ENCODE data around the gene ZBTB22.
A peak's percentile ranks its signal among the peaks of the same experiment; 100 is the strongest.
"Not testable (repeated sequence)": the region's sequence is repeated elsewhere in the genome, so short reads cannot be mapped to it uniquely, and the experiment has no call there.

ZBTB22 gene

DNA sequence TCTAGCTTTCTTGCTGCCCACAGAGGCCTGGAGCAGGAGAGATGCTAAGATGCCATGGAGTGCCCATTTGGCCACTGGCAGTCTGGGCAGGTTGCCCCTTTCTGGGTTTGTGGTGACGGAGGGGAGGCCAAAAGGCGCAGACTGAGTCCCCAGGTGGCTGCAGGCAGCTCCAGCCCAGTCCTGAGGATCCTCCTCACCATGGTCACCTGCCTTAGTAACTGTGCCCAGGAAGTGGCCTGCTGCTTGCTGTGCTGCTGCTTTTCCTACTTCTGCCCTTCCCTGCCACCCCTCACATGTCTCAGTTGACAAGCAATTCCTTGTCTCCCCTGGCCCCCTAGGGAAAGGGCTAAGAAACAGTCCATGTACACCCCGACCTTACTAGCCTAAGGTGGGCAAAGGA is 38.8 kb upstream of the ZBTB22 start:
- H3K4me3 ChIP-seq (replicated peaks; ENCODE audit: low read depth, low read length): no peak overlapping the region
- DNase-seq (ENCODE audit: extremely low read depth, low read depth): no peak
- TF ChIP-seq, protein P1, sequence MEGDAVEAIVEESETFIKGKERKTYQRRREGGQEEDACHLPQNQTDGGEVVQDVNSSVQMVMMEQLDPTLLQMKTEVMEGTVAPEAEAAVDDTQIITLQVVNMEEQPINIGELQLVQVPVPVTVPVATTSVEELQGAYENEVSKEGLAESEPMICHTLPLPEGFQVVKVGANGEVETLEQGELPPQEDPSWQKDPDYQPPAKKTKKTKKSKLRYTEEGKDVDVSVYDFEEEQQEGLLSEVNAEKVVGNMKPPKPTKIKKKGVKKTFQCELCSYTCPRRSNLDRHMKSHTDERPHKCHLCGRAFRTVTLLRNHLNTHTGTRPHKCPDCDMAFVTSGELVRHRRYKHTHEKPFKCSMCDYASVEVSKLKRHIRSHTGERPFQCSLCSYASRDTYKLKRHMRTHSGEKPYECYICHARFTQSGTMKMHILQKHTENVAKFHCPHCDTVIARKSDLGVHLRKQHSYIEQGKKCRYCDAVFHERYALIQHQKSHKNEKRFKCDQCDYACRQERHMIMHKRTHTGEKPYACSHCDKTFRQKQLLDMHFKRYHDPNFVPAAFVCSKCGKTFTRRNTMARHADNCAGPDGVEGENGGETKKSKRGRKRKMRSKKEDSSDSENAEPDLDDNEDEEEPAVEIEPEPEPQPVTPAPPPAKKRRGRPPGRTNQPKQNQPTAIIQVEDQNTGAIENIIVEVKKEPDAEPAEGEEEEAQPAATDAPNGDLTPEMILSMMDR (IDR thresholded peaks at IDR 0.05; ENCODE audit: low read depth, low read length, missing control alignments): no peak

DNA sequence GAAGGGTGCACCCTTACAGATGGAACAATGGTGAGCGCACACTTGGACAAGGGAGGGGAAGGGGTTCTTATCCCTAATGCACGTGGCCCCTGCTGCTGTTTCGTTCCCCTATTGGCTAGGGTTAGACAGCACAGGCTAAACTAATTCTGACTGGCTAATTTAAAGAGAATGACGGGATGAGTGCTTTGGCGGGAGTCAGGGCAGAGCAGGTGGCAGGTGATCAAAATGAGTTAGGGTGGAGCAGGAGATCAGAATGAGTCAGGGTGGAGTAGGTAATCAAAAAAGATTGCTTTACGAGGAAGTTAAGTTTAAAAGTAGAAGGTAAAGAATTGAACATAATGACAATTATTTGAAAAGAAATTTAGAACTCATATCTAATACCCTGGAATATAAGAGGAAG is 38.3 kb upstream of the ZBTB22 start:
- not testable (repeated sequence) for H3K4me3 ChIP-seq (replicated peaks; ENCODE audit: low read depth, low read length); DNase-seq (ENCODE audit: extremely low read depth, low read depth)

DNA sequence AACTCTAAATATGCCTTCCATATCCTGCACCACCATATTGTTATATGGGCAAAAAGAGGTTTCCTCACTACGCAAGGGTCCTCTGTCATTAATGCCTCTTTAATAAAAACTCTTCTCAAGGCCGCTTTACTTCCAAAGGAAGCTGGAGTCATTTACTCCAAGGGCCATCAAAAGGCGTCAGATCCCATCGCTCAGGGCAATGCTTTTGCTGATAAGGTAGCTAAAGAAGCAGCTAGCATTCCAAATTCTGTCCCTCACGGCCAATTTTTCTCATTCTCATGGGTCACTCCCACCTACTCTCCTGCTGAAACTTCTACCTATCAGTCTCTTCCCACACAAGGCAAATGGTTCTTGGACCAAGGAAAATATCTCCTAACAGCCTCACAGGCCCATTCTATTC is 30.3 kb upstream of the ZBTB22 start:
- TF ChIP-seq, protein P1 (IDR thresholded peaks at IDR 0.05; ENCODE audit: low read depth, low read length, missing control alignments): no peak
- no peak overlapping the region for H3K4me3 ChIP-seq (replicated peaks; ENCODE audit: low read depth, low read length)
- no peak for DNase-seq (ENCODE audit: extremely low read depth, low read depth)

DNA sequence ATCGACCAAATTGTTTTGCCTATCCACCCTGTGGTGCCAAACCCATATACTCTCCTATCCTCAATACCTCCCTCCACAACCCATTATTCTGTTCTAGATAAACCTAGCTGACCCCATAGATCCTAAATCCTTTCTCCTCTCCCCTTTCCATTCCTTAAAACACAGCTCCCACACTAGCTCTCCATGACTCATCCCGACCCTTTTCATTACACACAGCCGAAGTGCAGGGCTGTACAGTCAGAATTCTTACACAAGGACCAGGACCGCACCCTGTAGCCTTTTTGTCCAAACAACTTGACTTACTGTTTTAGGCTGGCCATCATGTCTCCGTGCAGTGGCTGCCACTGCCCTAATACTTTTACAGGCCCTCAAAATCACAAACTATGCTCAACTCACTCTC is 29.4 kb upstream of the ZBTB22 start:
- H3K4me3 ChIP-seq (replicated peaks; ENCODE audit: low read depth, low read length); DNase-seq (ENCODE audit: extremely low read depth, low read depth): not testable (repeated sequence)

DNA sequence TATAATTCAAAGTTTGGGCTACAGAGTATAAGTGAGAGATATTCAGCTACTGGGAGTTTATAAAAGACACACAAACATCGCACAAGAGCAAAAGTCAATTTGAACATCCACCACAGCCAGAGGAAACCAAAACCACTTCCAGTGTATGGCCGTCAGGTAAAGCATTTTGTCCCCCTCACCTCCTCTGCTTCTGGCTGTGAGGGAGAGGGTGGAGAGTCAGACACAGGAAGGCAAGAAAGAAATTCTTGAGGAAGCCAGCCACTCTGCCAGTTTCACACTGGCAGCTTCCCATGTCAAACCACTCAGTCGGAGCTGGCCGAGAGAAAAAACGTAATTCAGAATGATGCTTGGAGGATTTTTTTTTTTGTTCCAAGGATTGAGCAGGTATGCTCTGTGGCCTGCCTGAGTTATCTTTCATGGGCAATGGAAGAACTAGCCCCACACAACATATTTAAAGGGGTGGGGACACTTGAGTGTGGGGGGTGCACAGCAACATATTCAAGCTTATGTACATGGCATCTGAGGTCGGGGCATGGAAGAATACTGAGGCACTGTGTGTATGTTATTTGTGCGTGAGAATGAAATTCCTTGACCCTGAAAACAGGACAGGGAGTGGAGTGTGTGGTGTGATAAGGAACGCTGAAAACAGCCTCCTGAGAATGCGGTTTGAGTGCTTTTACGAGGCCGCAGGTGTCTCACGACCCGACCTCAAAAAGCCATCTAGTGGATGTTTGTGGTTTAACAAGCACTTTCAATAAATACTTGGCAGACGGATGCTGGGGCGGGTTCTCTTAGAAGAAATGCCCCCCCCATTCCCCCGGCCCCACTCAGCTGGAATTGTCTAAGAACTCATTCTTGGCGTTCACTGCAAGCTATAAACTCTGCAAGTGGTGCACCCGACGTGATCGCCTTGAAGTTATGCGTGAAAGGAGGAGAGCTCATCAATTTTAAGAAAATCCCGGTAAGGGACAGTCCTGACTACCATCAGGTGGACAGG is 27.5 kb upstream of the ZBTB22 start:
- DNase-seq (ENCODE audit: extremely low read depth, low read depth): peak; percentile 67
- TF ChIP-seq, protein P1 (IDR thresholded peaks at IDR 0.05; ENCODE audit: low read depth, low read length, missing control alignments): peak; percentile 40
- no peak overlapping the region for H3K4me3 ChIP-seq (replicated peaks; ENCODE audit: low read depth, low read length)

DNA sequence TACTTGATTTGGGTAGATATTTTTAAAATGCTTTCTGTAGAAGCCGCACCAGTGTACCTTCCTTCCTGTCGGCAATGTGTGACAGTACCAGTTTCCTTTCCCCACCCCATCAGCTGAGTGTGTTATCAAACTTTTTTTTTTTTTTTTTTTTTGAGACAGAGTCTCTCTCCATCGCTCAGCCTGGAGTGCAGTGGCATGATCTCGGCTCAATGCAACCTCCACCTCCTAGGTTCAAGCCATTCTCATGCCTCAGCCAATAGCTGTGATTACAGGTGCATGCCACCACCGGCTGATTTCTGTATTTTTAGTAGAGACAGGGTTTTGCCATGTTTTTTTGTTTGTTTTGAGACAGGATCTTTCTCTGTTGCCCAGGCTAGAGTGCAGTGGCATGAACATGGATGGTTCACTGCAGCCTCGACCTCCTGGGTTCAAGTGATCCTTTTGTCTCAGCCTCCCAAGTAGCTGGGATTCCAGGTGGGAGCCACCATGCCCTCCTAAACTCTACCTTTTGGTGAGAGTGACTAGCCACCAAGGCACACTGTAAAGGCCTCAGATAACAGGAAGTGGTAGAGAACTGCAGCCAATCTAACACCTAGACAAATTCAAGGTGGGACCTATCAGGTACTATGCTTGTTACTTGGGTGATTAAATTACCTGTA is 26.5 kb upstream of the ZBTB22 start:
- TF ChIP-seq, protein P1 (IDR thresholded peaks at IDR 0.05; ENCODE audit: low read depth, low read length, missing control alignments): no peak
- no peak for DNase-seq (ENCODE audit: extremely low read depth, low read depth)
- H3K4me3 ChIP-seq (replicated peaks; ENCODE audit: low read depth, low read length): no peak overlapping the region

DNA sequence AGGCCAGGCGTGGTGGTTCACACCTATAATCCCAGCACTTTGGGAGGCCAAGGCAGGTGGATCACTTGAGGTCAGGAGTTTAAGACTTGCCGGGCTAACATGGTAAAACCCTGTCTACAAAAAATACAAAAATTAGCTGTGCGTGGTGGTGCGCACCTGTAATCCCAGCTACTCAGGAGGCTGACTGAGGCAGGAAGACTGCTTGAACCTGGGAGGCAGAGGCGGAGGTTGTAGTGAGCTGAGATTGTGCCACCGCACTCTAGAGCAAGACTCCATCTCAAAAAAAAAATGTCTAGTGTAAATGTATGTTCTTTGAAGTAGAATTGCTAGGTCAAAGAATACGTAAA is 26.0 kb upstream of the ZBTB22 start:
- not testable (repeated sequence) for H3K4me3 ChIP-seq (replicated peaks; ENCODE audit: low read depth, low read length); DNase-seq (ENCODE audit: extremely low read depth, low read depth)

DNA sequence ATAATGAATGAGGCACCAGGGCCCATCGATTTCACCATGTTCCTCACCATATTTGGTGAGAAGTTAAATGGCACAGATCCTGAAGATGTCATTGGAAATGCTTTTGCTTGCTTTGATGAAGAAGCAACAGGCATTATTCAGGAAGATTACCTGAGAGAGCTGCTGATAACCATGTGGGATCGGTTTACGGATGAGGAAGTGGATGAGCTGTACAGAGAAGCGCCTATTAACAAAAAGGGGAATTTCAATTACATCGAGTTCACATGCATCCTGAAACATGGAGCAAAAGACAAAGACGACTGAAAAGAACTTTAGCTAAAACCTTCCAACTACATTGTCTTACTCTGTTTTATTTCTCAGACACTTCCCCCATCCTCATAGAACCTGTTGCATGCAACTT is 21.6 kb upstream of the ZBTB22 start:
- TF ChIP-seq, protein P1 (IDR thresholded peaks at IDR 0.05; ENCODE audit: low read depth, low read length, missing control alignments): no peak
- DNase-seq (ENCODE audit: extremely low read depth, low read depth): no peak
- no peak overlapping the region for H3K4me3 ChIP-seq (replicated peaks; ENCODE audit: low read depth, low read length)
